Panc1 (cell line): ENCODE results near the gene SLC16A11. TPM values are rescaled to one million over a fixed set of nuclear protein-coding genes. Genes with fewer than 3 reads are reported as not detected.

Source experiments
- ATAC-seq: fragments of 200-7000 bp; cut with Tn5 transposase; 2 replicates; pipeline ENCODE4 v1.9.1; 2020; ENCODE audit warnings: mild to moderate bottlenecking, moderate library complexity
- BruUV-seq: library from RNA; stranded (reverse); fragments of 400-500 nt; replicated peaks from 2 replicates; lab custom pipeline; 2021; lab: Mats Ljungman, UMichigan
- CTCF ChIA-PET: fragments of 300-600 bp; sonication (Branson Sonifier 250); formaldehyde crosslinking; loops from one replicate; lab custom pipeline; 2022; ENCODE audit warnings: antibody characterized with exemption; lab: Charles Lee
- POLR2A ChIA-PET: fragments of 300-600 bp; sonication (Branson Sonifier 250); formaldehyde crosslinking; loops from one replicate; lab custom pipeline; 2022; ENCODE audit warnings: antibody characterized with exemption; lab: Charles Lee
- DNase-seq: peaks from one replicate; pipeline ENCODE4 v3.0.0-alpha.2; 2010; ENCODE audit warnings: low read depth, low spot score
- H3K27ac ChIP-seq: 2 replicates; pipeline ENCODE4 v1.5.1; 2011; ENCODE audit warnings: mild to moderate bottlenecking, low read length, inconsistent platforms
- H3K27me3 ChIP-seq: fragments of 200-500 bp; sonication (Bioruptor generic); 2 replicates; pipeline ENCODE4 v1.6.0; 2014; ENCODE audit warnings: low read length, inconsistent platforms; ENCODE audit not compliant: control insufficient read depth, insufficient read depth
- H3K36me3 ChIP-seq: fragments of 200-500 bp; sonication (Bioruptor generic); 2 replicates; pipeline ENCODE4 v1.5.1; 2014; ENCODE audit warnings: inconsistent platforms, mild to moderate bottlenecking, low read length, moderate library complexity; ENCODE audit not compliant: control insufficient read depth, insufficient read depth
- H3K4me1 ChIP-seq: 2 replicates; pipeline ENCODE4 v1.5.1; 2011; ENCODE audit warnings: inconsistent platforms, mild to moderate bottlenecking, low read length, moderate library complexity; ENCODE audit not compliant: control insufficient read depth, insufficient read depth
- H3K4me3 ChIP-seq, 2 experiments: 2 replicates each; pipeline ENCODE4 v1.5.1; 2011 to 2012; ENCODE audit warnings: low read depth in 2 of 2, low read length in 2 of 2, mild to moderate bottlenecking in 2 of 2, inconsistent platforms in 1 of 2, moderate library complexity in 1 of 2
- H3K9me3 ChIP-seq: fragments of 200-500 bp; sonication (Bioruptor generic); 2 replicates; pipeline ENCODE4 v1.5.1; 2014; ENCODE audit warnings: low read depth, mild to moderate bottlenecking, inconsistent platforms, low read length, moderate library complexity; ENCODE audit not compliant: control insufficient read depth, insufficient read depth
- CTCF ChIP-seq: fragments of 450-650 bp; IDR thresholded peaks from 2 replicates; pipeline ENCODE4 v1.5.1; 2017; ENCODE audit warnings: mild to moderate bottlenecking
- POLR2AphosphoS5 ChIP-seq: IDR thresholded peaks from 2 replicates; pipeline ENCODE4 v1.6.1; 2012; ENCODE audit warnings: mild to moderate bottlenecking, low read depth, low read length, moderate library complexity
- REST ChIP-seq, 2 experiments: IDR thresholded peaks; 2 replicates each; pipeline ENCODE4 v1.6.1; 2011 to 2012; ENCODE audit warnings: low read depth in 2 of 2, control low read depth in 1 of 2, low read length in 1 of 2, mild to moderate bottlenecking in 1 of 2, moderate library complexity in 1 of 2; ENCODE audit not compliant: insufficient read depth in 1 of 2
- SIN3A ChIP-seq: IDR thresholded peaks from 2 replicates; pipeline ENCODE4 v1.6.1; 2012; ENCODE audit warnings: low read depth, mild to moderate bottlenecking, low read length, moderate library complexity, borderline replicate concordance; ENCODE audit not compliant: insufficient read depth
- TCF7L2 ChIP-seq: IDR thresholded peaks from 2 replicates; pipeline ENCODE4 v1.6.1; 2011; ENCODE audit warnings: mild to moderate bottlenecking, low read depth, low read length, inconsistent platforms
- in situ Hi-C: cut with HindIII; loops from 2 replicates; pipeline ENCODE4 v1.10.0; 2016; ENCODE audit warnings: low sequenced_read_pairs, low pct_unique_long_range_greater_than_20kb
- intact Hi-C: fragments of 100-400 bp; cut with micrococcal nuclease; formaldehyde crosslinking; loops from one replicate; pipeline ENCODE4 v1.10.0; 2022; ENCODE audit not compliant: unreplicated experiment
- total RNA-seq: library from RNA; stranded (reverse); gene quantifications from one replicate; pipeline ENCODE4 v1.2.1, GENCODE V29; 2021; ENCODE audit not compliant: unreplicated experiment

The SLC16A11 gene
- total RNA-seq, 1 experiment from 2014 or later, result not detected

DNA sequence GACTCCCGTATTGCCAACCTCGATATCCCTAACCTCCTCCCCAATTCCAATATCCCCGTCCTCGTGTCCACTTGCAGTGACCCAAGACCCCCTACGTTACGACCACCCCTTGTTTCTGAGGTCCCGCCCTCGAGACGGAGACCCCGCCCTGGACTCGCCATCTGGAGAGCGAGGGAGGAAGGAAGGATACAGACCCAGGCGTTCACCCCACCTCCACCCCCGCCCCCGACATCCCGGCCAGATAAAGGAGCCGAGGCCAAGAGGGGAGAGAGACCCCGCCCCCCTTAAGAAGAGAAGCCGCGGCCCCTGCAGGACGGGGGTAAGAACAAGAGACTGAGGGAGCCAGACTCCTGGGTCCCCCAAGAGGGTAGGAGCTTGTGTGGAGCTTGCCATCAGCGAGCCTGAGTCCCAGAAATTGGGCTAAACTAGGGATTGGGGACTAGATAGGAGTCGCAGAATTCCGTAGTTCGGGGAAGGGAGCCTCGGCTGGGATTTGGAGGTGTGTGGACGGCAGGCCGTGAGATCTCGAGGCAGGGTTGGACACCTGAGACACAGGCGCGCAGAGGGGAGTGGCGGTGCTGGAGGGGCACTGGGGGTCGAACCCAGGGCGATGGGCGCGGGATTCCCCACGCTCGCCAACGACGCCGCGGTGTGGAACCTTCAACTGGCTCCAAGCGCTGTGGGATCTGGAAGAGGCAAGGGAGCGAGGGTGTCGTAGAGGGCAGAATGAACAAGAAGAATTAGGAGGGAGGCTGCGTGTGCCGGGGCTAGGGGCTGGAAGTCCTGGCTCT, 20.9 kb downstream of the SLC16A11 start, which contains the start of gene BCL6B:
Gene BCL6B, plus strand, starts transcription at position 270 of the 791 bp plus-strand sequence. CDS start 622 bp downstream, outside the sequence.
- Histone ChIP-seq H3K4me1 (peaks cover 16% of the 10 kb centered on the region), H3K36me3 (no peaks in the 10 kb centered on the region), H3K9me3 (no peaks in the 10 kb centered on the region), H3K27ac (peak within 1 kb of the TSS; percentile 89), H3K4me3 (peak within 1 kb of the TSS; percentile 16 to 49), H3K27me3 (no peaks in the 10 kb centered on the region)
- no TSS peak for BruUV-seq
- in situ Hi-C loops, result no loop called here
- no peak for TF ChIP-seq CTCF
- no peak for TF ChIP-seq POLR2AphosphoS5
- TF ChIP-seq REST (IDR thresholded peaks at IDR 0.05; ENCODE audit: insufficient read depth in 1 of 2, low read depth in 2 of 2, low read length in 1 of 2), result no peak
- TF ChIP-seq SIN3A, result no peak
- no peak for TF ChIP-seq TCF7L2
- no peak for DNase-seq
- CTCF ChIA-PET, result interaction anchor here (0.6 kb wide), 1 partner anchor 109 kb away, joined by 6 read pairs; no protein-coding TSS in a partner anchor
- intact Hi-C loops, result loop anchor here (5.0 kb wide), 1 partner anchor 111 kb away; no protein-coding TSS in a partner anchor
- no peak for ATAC-seq
- POLR2A ChIA-PET, result no interaction called here

GRCh38 chr17:7021993-7022778, 21.7 kb downstream of the SLC16A11 start:
- ATAC-seq (peak; percentile 83), DNase-seq (no peak)
- H3K27me3 ChIP-seq, result no peaks in the 10 kb centered on the region
- ChIA-PET CTCF (interaction anchor here (0.7 to 1.8 kb wide), 5 partner anchors 17 to 192 kb away, joined by 3 to 5 read pairs (median 5); no protein-coding TSS in a partner anchor), POLR2A (no interaction called here)
- TF ChIP-seq POLR2AphosphoS5 (no peak), CTCF (peak; percentile 97), SIN3A (no peak), TCF7L2 (no peak), REST (IDR thresholded peaks at IDR 0.05; ENCODE audit: insufficient read depth in 1 of 2, low read depth in 2 of 2, low read length in 1 of 2) (no peak)
- intact Hi-C loops (loop anchor here (5.0 kb wide), 1 partner anchor 110 kb away; no protein-coding TSS in a partner anchor), in situ Hi-C loops (no loop called here)
- no TSS peak for BruUV-seq
- peaks cover 20% of the 10 kb centered on the region for H3K4me1 ChIP-seq
- no peaks in the 10 kb centered on the region for H3K36me3 ChIP-seq
- H3K9me3 ChIP-seq, result no peaks in the 10 kb centered on the region
- peak overlapping the region; percentile 89 for H3K27ac ChIP-seq
- H3K4me3 ChIP-seq, result peak overlapping the region; percentile 16 to 49
